ENCODE data around the gene NPIPA1.
A peak's percentile ranks its signal among the peaks of the same experiment; 100 is the strongest.
"Not testable (repeated sequence)": the region's sequence is repeated elsewhere in the genome, so short reads cannot be mapped to it uniquely, and the experiment has no call there.

Gene NPIPA1

DNA sequence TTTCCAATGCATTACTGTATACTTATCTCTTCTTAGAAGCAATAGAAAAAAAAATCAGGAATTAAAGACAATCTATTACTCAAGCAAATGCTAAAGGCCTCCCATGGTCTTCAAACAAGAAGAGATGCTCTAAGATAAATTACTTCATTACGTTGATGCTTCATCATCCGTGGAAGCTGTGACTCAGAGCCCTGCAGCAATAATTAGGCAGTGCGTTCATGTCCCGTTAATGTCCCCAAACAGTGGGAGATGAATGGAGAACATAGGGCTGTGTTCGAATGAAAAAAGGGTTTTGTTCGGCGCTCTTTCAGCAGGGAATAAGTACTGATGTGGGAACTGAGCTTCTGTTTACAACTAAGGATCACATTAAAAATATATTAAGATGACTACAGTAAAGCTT lies 21.7 kb downstream of the NPIPA1 start:
- TF ChIP-seq, protein P1, sequence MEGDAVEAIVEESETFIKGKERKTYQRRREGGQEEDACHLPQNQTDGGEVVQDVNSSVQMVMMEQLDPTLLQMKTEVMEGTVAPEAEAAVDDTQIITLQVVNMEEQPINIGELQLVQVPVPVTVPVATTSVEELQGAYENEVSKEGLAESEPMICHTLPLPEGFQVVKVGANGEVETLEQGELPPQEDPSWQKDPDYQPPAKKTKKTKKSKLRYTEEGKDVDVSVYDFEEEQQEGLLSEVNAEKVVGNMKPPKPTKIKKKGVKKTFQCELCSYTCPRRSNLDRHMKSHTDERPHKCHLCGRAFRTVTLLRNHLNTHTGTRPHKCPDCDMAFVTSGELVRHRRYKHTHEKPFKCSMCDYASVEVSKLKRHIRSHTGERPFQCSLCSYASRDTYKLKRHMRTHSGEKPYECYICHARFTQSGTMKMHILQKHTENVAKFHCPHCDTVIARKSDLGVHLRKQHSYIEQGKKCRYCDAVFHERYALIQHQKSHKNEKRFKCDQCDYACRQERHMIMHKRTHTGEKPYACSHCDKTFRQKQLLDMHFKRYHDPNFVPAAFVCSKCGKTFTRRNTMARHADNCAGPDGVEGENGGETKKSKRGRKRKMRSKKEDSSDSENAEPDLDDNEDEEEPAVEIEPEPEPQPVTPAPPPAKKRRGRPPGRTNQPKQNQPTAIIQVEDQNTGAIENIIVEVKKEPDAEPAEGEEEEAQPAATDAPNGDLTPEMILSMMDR (IDR thresholded peaks at IDR 0.05; ENCODE audit: low read depth, low read length), result no peak
- H3K4me3 ChIP-seq (replicated peaks in 1 of 2; ENCODE audit: low read depth in 2 of 2, low read length in 2 of 2), result no peak overlapping the region
- no peak for DNase-seq (ENCODE audit: low read depth in 2 of 2)

DNA sequence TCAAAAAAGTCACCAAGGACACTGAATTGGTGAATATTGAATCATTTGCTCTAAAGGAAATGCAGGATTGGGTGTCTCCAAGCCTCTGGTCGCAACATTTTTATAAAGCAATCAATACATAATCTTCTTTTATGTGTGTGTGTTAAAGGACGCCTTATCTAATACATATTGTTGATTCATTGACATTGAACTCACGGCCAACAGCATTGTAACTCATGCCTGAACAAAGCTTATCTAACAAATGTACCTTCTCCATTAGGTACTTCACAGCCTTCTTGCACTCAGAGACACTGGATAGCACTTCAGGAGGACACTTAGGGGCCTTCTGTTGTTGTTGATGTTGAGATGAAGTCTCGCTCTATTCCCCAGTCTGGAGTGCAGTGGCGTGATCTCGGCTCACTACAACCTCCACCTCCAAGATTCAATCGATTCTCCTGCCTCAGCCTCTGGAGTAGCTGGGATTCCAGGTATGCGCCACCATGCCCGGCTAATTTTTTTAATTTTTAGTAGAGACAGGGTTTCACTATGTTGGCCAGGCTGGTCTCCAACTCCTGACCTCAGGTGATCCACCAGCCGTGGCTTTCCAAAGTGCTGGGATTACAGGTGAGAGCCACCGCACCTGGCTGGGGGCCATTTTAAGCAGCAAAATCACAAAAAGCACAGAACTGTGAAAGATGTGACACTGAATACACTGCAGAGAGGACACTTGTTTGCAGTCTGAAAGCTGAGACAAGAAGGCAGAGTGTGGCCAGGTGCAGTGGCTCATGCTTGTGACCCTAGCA lies 24.4 kb downstream of the NPIPA1 start:
- no peak overlapping the region for H3K4me3 ChIP-seq (replicated peaks in 1 of 2; ENCODE audit: low read depth in 2 of 2, low read length in 2 of 2)
- TF ChIP-seq, protein P1 (IDR thresholded peaks at IDR 0.05; ENCODE audit: low read depth, low read length), result no peak
- no peak for DNase-seq (ENCODE audit: low read depth in 2 of 2)

DNA sequence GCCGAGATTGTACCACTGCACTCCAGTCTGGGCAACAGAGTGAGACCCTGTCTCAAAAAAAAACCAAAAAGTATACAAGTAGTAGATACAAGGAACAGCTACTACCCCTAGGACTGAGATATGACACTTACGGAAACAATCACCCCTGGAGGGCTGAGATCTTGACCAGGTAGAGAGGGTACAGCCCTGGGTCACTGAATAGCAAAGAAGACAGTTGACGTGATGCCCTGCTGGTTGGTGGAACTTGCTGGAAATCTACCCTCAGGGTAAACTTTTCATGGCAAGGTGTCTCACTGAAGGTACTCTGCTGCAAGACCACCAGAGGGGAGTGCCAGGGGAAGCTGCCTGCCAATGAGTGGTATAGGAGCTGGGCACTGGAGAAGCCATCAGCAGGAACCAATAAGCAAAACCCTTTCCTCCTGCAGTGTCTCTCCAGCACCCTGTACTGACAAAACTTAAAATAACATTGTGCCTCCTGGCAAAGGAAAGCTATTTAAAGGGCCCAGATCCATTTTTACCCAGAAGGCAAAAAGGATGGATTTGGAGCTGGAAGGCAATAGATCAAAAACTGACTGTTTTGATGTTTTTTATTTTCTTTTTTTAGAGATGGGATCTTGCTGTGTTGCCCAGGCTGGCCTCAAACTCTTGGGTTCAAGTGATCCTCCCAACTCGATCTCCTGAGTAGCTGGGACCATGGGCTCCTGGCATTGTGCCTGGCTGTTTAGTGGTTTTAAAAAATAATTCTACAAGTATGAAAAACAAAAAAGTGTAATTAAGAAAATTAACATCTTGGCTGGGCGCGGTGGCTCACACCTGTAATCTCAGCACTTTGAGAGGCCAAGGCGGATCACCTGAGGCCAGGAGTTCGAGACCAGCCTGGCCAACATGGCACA lies 26.3 kb downstream of the NPIPA1 start:
- no peak overlapping the region for H3K4me3 ChIP-seq (replicated peaks in 1 of 2; ENCODE audit: low read depth in 2 of 2, low read length in 2 of 2)
- DNase-seq (ENCODE audit: low read depth in 2 of 2), result no peak
- TF ChIP-seq, protein P1 (IDR thresholded peaks at IDR 0.05; ENCODE audit: low read depth, low read length), result no peak

DNA sequence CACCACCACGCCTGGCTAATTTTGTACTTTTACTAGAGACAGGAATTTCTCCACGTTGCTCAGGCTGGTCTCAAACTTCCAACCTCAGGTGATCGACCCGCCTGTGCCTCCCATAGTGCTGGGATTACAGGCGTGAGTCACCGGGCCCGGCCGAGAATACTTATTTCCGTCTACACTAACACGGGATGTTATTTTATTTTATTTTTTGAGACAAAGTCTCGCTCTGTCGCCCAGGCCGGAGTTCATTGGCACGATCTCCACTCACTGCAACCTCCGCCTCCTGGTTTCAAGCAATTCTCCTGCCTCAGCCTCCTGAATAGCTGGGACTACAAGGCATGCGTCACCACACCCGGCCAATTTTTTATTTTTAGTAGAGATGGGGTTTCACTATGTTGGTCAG lies 28.1 kb downstream of the NPIPA1 start:
- no peak for DNase-seq (ENCODE audit: low read depth in 2 of 2)
- no peak overlapping the region for H3K4me3 ChIP-seq (replicated peaks in 1 of 2; ENCODE audit: low read depth in 2 of 2, low read length in 2 of 2)
- TF ChIP-seq, protein P1 (IDR thresholded peaks at IDR 0.05; ENCODE audit: low read depth, low read length), result no peak

DNA sequence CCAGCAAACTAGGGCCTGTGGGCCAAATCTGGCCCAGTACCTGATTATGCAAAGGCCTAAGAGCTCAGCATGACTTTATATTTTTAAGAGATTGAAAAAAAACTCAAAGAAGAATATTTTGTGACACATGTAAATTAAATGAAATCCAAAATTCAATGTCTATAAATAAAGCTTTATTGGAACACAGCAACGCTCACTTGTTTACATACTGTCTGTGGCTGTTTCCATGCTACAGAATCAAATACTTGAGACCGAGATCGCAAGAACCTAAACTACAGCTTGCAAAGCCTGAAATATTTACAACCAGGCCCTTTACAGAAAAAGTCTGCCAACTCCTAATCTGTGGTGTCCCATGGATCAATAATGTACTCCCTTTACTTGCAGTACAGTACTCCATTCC lies 32.6 kb downstream of the NPIPA1 start:
- H3K4me3 ChIP-seq (replicated peaks in 1 of 2; ENCODE audit: low read depth in 2 of 2, low read length in 2 of 2), result not testable (repeated sequence)

DNA sequence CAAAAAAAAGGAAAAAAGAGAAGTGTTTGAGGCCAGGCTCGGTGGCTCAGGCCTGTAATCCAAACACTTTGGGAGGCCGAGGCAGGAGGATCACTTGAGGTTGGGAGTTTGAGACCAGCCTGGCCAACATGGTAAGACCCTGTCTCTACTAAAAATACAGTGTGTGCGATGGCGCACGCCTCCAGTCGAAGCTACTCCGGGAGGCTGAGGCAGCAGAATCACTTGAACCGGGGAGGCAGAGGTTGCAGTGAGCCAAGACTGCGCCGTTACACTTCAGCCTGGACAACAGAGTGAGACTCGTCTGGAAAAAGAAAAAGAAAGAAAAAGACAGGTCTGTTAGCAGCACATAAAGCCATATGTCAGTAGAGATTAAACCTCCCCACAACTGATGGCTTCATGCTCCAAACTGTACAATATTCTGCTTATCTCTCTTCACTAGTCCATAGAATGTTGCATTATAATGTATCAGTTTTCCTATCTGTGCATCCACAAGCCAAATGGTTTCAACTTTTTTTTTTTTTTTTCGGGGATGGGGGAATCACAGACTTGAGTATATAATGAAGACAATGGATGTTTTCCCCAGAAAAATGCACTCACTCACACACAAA lies 34.5 kb downstream of the NPIPA1 start:
- H3K4me3 ChIP-seq (replicated peaks in 1 of 2; ENCODE audit: low read depth in 2 of 2, low read length in 2 of 2); DNase-seq (ENCODE audit: low read depth in 2 of 2): not testable (repeated sequence)

More for the DNA sequence above, 32.6 kb downstream of the NPIPA1 start:
- DNase-seq (ENCODE audit: low read depth in 2 of 2), result not testable (repeated sequence)

DNA sequence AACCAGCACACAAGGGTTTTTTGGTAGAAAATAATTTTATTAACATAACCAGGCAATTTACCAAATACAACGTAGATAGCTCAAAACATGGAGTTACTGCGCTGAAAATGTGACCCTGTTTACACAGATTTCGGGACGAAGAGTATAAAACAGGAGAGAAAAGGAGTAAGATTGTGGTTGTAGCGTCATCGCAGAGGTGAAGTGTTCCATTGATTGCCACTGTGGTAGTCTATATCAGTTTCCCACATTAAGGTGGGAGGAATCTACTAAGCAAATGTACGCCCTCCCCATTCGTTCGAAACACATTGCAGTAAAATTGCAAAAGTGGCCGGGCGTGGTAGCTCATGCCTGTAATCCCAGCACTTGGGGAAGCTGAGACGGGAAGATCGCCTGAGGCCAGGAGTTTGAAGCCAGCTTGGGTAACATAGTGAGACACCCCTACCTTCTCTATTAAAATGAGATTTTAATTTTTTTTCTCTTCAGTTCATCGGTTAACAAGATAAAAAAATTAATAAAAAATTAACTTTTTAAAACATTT lies 36.6 kb downstream of the NPIPA1 start:
- DNase-seq (ENCODE audit: low read depth in 2 of 2), result not testable (repeated sequence)

DNA sequence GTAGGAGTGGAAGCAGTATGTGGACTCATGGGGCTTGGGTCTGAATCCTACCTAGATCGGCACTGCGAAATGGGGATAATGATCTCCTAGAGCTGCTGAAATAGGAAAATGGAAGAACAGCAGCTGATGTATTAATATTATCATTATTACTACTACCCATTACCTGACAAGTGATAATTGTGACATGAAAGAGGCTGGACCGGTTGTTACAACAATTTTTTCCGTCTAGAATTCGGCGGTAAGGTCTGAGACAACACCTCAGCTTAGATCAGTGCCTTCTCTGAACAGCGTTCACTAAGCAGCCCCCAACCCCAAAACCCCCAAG lies 37.0 kb downstream of the NPIPA1 start:
- peak overlapping the region; percentile 74 to 83 for H3K4me3 ChIP-seq (replicated peaks in 1 of 2; ENCODE audit: low read depth in 2 of 2, low read length in 2 of 2)
- peak; percentile 50 to 60 for DNase-seq (ENCODE audit: low read depth in 2 of 2)

More for the DNA sequence above, 36.6 kb downstream of the NPIPA1 start:
- peak overlapping the region; percentile 74 to 83 for H3K4me3 ChIP-seq (replicated peaks in 1 of 2; ENCODE audit: low read depth in 2 of 2, low read length in 2 of 2)

DNA sequence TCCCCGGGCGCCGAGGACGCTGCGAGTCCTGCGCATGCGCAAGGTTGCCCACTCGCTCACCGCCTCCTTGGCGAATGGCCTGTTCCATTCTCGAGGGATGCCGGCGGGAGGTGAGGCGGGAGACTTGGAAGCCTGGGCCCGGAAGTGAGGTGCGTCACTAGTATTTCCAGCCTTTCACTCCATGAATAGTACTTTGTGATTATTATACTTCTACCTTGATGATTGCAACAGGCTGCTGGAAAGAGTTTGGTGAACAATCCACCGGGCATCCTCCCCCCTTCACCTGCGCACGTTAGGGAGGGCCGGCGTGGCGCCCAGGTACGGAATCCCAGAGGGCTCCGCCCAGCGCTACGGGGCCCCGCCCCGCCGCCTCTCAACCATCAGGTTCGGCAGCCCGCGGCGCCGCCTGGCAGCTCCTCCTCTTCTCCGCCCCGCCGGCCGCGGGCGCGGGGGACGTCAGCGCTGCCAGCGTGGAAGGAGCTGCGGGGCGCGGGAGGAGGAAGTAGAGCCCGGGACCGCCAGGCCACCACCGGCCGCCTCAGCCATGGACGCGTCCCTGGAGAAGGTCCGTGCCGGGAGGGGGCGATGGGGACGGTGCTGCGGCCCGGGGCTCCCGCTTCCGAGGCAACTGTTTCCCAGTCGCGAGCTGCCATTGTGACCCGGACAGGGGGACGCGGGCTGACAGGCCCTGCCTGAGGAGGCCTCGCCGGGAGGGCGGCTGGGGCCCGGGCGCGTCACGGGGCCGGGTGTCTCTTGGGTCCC lies 37.6 kb downstream of the NPIPA1 start, which contains the start of gene PDXDC1:
PDXDC1 (plus strand) TSS at position 371 of the 762 bp plus-strand sequence; CDS start at position 545, 174 bp downstream.
- DNase-seq (ENCODE audit: low read depth in 2 of 2), result peak; percentile 86 to 88
- H3K4me3 ChIP-seq (replicated peaks in 1 of 2; ENCODE audit: low read depth in 2 of 2, low read length in 2 of 2), result peak within 1 kb of the TSS; percentile 74 to 83

DNA sequence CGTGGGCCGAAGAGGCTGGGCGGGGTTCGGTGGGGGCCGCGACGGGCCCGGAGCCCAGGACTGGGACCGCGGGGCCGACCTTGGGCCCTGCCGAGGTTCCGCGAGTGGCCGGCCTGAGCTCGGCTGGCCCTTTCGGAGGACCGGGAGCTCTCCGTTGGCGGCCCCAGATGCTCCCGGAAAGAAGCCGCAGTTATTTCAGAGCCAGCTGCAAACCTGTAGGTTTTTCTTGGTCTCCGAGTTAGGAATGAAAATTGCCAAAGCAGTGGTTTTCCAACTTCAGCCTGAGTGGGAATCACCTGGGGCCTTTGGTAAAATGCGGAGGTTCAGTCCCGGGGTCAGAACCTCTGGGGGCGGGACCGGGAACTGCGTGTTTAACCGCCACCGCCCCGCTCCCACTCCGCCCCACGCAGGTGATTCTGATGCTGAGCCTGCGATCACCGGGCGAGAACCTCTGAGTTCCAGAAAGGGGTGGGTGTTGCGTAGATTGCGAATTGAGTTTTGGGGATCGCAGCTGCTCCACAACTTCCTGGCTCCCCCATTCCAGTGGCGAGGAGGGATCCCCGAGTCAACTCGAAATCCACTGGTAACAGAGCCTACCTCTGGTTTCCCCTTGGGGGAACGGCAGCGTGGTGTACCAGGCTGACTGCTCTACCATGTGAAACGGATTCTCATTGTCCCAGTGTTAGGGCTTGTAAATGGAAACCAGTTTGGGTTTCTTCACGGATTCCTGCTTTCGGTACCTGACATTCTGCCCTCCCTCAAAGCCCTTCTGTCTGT lies 38.4 kb downstream of the NPIPA1 start:
- H3K4me3 ChIP-seq (replicated peaks in 1 of 2; ENCODE audit: low read depth in 2 of 2, low read length in 2 of 2), result peak overlapping the region; percentile 74 to 83
- peak in 1 of 2 donors; percentile 25 for DNase-seq (ENCODE audit: low read depth in 2 of 2)
